CD4-positive, alpha-beta T cell treated with Interleukin-15 for 1 hour (primary cell): ENCODE results near the gene NOXO1.
A peak's percentile ranks its signal among the peaks of the same experiment; 100 is the strongest.
"Not testable (repeated sequence)": the region's sequence is repeated elsewhere in the genome, so short reads cannot be mapped to it uniquely, and the experiment has no call there.

Experiments used
- DNase-seq: peaks from one replicate; pipeline ENCODE4 v3.0.0-alpha.2; 2020

Gene NOXO1, protein sequence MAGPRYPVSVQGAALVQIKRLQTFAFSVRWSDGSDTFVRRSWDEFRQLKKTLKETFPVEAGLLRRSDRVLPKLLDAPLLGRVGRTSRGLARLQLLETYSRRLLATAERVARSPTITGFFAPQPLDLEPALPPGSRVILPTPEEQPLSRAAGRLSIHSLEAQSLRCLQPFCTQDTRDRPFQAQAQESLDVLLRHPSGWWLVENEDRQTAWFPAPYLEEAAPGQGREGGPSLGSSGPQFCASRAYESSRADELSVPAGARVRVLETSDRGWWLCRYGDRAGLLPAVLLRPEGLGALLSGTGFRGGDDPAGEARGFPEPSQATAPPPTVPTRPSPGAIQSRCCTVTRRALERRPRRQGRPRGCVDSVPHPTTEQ

DNA sequence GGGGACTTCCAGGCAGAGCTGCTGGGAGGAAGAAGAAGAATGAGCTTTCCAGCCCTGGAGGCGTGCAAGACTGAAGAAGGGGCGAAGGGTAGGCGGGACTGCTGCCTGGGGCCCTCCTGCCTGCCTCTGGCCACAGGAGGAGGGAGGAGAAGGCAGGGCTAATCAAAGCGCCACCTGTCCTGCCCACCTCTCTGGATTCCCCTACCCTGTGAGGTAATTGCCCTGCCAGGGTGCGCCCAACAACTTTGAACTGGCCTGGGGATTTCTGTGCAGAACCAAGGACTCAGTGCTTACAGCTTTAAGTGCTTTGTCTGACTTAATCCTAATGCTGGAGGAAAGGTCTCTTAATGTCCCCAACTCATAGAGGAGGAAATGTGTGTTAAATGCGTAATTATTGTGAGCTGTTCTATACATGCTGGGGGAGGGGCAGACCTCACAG, at the start of gene NOXO1:
NOXO1 (minus strand) TSS at position 72 of the 439 bp plus-strand sequence. CDS start 290 bp downstream, outside the sequence.
- DNase-seq, result no peak

DNA sequence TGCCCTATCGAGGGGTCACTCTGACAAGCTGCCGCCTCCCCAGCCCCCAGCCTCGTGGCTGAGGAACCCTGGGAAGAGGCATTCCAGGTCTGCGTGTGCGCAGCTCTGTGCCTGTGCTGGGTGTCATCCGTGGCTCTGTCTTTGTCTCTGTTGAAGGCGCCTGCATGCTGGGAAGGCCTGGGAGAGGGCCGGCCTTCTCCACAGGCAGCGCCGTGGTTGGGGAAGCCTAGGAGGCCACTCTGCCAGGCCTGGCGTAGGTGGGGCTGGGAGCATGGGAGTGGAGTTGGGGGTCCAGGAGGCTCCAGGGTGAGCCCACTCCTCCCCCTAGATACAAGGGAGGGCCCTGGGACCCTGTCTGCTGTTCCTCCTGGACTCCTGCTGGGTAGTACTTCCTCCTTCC, 48.8 kb upstream of the NOXO1 start:
- DNase-seq, result no peak

DNA sequence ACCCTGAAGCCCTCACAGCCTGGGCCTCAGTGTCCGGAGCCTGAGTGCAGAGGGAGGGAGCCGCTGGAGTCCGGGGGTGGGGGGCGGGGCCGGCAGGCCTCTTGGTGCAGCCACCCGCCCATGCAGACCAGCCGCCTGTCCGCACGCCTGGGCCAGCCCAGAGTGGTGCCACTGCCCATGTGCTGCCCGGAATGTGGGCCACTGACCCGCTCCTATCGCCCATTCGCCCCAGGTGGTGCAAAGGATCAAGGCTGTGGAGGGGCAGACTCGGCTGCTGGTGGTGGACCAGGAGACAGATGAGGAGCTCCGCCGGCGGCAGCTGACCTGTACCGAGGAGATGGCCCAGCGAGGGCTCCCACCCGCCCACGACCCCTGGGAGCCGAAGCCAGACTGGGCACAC, 48.1 kb upstream of the NOXO1 start:
- DNase-seq, result no peak

DNA sequence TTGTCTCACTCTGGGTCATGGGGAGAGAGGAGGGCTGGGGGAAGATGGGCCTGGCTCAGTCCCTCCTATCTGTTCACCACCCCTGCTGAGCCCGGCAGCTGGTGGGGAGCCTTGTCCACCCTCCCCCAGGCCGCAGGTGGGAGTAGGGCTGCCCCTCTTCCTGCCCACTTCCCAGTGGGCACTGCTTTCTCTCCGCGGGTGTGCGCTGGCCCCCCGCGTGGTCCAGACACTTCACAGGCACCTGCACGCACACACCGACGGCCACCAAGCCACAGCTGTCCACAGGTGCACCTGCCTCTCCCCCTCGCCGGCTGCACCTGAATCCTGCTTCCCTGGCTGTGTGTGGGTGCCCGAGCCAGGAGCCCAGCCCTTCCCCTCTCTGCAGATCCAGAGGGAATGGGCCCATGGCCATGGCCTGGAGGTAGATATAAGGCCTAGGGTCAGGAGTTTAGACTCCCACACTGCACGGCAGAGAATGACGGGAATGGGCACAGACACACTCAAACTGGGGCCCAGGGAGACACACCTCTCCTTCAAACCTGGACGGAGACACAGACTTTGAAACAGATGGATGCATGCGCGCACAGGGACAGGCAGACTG, 47.5 kb upstream of the NOXO1 start:
- no peak for DNase-seq

DNA sequence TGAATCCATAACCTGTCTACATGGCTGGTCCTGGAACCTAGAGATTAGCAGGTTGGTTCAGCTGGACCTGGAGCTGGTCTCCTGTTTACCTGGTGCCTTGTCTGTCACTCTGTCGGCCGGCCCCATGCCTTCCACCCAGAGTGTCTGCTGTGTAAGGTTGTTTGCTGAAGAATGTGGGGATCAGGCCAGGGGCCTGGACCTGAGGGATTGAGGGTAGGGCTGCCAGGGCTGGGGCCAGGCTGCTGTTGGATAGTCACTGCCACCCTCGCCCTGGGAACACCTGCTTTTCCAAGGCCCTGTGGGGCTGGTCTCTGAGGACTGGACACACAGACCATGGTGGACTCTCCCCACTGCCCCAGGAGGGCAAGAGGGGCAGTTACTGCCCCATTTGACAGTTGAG, 46.9 kb upstream of the NOXO1 start:
- no peak for DNase-seq

DNA sequence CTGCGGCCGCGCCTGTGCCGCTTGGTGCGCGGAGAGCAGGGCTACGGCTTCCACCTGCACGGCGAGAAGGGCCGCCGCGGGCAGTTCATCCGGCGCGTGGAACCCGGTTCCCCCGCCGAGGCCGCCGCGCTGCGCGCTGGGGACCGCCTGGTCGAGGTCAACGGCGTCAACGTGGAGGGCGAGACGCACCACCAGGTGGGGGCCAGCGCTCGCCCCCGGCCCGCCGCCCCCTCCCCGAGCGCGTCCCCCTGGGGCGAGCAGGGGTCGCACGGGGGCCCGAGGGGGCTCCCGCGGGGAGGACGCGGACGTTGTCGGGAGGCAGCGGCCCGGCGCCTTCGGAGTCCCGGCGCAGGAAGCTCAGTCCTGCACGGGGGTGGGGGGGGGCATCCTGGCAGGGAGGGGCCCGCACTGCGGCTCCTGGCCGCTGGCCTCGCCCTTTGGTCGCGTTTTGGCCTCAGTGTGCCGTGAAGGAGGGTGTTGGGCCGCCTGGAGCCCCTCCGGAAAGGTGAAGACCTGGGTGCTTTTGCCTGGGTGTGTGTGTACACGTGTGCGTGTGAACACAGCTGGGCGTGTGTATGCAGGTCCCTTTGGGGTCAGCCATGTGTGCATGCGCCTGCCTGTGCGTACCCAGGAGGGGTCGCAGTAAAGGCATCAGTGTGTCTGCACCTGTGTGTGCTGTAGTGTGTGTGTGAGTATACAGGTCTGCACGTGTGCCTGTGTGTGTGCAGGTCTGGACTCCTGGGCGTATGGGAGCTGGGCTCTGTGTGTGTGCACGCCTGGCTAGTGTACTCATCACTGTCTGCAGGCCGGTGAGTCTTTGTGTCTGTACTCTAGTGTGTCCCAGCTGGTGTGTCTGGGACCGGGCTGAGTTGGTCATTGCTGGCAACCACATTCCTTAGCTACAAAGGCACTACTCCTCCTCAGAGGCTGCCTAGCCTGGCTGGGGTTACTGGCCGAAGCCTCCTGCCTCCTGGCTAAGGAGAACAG, 46.0 kb upstream of the NOXO1 start:
- DNase-seq, result no peak

DNA sequence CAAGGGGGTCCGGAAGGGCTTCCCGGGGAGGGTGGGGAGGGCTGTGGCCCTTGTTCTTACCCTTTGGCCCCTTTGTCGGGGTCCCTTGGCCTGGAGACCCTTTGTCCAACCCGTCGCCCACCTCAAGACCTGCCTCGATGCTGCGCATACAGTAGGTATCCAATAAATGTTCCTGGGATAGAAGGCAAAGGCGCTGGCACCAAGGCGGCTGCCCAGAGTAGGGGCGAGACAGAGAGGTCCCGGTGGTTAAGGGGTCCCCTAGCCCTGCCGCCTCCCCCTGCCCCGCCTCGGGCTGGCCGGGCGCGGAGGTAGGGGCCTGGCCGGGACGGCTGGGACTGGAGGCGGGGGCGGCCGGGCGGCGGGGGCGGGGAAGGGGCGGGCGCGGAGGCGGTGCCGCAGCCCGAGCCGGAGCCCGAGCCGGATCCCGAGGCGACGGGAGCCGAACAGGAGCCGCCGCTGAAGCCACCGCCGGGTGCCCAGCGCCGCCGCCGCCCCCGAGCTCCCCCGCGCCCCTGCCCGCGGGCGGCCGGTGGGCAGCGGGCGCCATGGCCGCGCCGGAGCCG, 45.3 kb upstream of the NOXO1 start, which contains the start of gene NHERF2:
NHERF2 (plus strand) TSS at position 442 of the 563 bp plus-strand sequence; CDS start at position 546, 104 bp downstream.
- no peak for DNase-seq

DNA sequence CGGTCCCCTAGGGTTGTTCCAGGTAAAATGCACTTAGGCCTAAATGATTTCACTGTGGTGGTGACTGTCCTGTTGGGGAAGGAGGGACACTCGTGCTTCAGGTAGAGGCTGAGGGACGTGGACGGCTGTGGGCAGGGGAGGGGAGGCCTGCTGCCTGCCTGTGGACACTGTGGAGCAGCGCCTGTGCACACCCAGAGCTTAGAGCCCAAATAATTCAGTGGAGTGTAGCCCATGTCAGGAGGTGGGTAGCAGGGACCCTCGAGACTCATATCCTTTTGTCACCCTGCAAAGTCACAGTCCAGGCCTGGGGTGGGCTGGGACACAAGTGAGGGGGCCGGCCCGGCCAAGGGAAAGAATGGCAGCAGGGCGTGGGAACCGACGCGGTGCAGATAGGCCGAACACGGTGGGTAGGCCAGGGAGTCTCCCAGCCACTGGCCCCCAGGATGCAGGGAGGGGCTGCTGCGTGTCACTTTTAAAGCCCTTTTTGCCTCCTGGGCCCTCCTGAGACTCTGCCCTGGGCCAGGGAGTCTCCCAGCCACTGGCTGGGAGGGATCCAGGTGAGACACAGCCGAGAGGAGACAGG, 44.7 kb upstream of the NOXO1 start:
- no peak for DNase-seq

DNA sequence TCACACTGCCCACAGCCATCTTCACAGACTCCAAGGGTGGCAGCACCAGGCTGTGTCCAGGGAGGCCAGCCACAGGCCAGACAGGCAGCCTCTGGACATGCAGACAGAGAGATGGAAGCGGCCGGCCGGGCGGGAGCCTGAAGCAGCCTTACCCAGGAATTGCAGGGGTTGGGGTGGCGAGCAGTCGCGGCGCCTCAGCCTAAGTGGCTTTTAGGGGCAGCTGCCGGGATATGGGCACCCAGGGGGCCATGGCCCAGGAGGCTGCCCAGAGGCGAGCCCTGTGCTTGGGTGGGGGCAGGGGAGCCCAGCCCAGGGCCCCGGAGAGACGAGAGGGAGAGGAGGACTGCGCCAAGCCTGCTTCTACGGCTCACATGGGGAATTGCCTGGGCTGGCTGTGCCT, 44.0 kb upstream of the NOXO1 start:
- no peak for DNase-seq

DNA sequence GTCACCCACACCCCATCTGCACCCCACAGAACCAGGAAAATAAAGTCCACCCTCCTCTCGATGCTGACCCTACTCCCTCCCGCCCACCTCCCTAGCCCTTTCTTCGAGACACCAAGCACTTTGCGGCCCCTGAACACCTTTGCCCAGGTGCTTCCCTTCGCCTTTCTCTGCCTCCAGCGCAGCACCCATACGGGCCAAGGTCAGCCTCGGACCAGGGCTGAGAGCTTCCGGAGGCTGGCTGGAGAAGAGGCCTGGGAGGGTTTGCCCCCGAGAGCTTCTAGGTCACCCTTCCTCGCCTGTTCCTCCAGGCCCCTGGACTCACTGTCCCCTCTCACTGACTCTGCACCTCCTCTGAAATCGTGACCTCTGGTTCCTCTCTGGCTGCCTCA, 42.8 kb upstream of the NOXO1 start:
- no peak for DNase-seq

DNA sequence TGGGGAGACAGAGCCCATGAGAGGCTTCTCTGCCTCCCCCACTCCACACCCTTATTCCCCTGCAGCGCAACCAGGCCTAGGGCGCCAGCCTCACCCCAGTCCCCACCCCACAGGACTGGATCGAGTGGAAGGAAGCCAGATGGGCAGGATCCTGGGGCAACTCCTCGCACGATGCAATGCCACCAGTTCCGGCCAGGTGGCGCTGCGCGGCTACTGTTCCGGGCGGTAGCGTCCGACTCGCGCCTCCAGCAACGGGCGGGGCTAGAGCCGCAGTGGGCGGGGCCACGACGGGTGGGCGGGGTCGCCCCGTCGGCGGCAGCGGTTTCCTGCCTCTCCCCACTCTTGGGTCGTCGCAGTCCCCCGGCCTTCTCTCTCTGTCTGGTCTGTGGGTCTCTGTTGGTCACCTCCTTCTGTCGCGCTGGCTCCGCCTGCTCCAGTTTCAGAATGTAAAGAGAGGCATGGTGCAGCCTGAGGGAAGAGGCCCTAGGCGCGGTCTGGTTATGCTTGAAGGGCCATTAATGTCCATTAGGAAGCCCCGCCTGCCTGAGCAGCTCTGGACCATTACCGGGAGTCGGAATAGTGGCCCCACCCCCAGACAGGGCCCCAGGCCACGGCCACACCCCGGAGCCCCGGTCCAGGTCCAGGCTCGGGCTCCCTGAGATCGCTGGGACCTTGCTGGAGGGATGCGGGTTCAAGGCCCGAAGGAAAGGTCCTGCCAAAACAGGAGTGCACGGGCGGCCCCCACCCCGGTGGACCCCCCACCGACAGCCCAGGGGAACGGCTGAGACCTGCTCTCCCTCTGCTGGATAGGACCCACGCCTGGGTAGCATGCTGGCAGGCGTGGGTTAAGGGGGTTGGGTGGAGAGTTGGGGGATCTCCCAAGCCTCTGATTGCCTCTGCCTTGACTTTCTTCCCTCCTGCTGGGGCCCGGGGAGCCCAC, 42.1 kb upstream of the NOXO1 start:
- DNase-seq, result peak; percentile 93

DNA sequence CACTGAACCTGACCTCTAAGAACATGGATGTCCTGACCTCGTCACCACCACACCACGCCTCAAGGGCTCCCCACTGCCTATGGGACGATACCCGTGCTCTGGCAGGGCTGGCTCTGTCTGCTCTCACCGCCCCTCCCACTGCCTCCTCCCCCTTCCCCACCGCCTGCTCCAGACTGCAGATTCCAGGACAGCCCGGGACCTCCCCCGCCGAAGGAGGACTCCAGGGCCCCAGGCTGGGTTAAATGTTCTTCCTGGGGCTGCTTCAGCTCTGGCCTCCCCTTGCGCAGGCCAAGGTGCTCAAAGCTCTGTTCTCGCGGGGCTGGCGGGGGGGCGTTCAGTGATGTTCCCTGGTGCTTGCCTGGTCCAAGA, 41.4 kb upstream of the NOXO1 start:
- DNase-seq, result no peak

DNA sequence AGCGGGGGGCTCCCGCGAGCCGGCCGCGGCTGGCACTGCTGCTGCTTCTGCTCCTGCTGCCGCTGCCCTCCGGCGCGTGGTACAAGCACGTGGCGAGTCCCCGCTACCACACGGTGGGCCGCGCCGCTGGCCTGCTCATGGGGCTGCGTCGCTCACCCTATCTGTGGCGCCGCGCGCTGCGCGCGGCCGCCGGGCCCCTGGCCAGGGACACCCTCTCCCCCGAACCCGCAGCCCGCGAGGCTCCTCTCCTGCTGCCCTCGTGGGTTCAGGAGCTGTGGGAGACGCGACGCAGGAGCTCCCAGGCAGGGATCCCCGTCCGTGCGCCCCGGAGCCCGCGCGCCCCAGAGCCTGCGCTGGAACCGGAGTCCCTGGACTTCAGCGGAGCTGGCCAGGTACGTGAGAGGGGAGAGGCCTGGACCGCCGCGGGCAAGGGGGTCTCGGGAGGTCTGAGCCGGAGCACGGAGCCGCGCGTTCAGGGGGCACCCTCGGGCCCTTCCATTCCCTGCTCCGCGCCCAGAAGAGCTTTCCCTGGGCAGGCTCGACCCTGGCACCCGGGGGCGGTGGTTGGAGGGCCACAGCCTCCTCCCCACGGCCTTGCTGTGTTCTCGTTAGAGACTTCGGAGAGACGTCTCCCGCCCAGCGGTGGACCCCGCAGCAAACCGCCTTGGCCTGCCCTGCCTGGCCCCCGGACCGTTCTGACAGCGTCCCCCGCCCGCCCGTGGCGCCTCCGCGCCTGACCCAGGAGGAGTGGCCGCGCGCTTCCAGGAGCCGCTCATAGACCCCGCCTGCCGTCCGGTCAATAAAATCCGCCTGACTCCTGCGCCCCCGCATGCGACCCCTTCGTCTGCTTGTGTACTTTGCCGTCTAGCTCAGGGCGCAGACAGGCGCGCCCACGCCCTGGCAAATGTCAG, 38.9 kb upstream of the NOXO1 start:
- DNase-seq, result no peak

DNA sequence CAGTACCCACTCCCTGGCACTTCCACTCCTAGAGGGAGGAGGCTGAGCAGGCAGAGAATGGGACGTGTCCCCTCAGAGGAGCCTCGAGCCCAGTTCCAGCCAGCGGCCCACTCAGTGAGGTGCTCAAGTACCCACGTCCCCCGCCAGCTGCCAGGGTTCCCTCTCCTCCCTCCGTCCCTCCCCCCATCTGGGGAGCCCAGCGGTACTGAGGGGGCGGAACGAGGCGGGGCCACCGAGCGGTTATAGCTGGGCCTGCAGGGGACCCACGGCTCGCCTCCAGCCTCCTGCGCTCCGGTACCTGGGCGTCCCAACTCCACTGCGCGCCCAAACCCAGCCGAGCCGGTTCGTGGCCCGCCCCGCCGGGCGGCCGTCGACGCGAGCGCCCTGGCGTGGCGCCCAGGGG, 38.2 kb upstream of the NOXO1 start, which contains the start of gene NPW:
NPW (plus strand) TSS at position 268 of the 403 bp plus-strand sequence.
- no peak for DNase-seq

DNA sequence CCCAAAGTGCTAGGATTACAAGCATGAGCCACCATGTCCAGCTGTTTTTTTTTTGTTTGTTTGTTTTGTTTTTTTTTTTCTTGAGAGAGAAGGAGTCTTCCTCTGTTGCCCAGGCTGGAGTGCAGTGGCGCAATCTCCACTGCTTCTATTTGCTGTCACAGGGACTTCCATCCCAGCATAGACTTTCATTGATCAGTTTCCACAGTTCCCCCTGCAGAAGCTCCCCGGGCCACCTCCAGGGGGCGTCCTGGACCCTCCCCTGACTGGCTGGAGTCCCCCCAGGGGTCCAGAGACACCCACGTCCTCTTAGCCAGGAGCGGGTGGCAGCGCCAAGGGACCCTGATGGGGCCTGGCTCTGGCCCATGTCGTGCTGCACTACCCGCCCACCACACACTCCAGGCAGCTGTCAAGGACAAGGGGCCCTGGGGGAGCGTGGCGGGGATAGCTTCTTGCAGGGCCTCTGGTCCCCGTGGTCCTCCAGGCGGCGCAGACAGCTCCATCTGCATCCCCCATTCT, 35.2 kb upstream of the NOXO1 start:
- DNase-seq, result no peak

DNA sequence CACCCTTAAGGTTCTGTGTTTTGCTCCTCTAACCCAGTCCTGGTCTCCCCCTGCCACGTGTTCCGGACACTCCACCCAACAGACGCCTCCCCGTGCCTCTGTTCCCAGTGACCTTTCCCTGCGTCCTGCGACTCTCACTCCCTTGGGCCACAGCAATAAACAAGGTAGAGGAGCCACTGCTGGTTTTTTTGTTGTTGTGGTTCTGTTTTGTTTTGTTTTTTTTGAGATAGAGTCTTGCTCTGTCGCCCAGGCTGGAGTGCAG, 34.6 kb upstream of the NOXO1 start:
- no peak for DNase-seq

DNA sequence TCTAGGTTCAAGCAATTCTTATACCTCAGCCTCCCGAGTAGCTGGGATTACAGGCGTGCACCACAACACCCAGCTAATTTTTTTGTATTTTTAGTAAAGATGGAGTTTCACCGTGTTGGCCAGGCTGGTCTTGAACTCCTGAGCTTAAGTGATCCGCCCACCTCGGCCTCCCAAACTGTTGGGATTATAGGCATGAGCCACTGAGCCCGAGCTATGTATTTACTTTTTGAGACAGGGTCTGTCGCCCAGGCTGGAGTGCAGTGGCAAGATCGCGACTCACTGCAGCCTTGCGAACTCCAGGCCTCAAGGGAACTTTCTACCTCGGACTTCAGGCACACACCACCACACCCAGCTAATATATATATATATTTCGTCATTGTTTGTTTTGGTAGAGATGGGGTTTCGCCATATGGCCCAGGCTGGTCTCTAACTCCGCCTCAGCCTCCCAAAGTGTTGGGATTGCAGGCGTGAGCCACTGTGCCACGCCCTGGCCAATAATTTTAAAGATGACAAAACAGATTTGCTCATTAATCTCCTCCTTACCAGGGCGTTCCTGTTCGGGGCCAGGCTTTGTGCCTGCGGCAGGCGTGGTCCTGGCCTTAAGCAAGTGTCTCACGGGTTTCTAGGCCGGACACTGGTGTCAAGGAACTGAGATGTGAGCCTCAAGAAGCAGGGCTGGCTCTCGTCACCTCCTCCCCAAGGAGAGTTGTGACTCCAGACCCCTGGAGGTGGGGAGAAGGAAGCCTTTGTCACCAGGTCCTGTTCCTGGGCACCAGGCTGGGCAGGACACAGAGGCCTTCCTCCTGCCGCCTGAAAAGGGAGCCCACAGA, 34.1 kb upstream of the NOXO1 start:
- peak; percentile 63 for DNase-seq

DNA sequence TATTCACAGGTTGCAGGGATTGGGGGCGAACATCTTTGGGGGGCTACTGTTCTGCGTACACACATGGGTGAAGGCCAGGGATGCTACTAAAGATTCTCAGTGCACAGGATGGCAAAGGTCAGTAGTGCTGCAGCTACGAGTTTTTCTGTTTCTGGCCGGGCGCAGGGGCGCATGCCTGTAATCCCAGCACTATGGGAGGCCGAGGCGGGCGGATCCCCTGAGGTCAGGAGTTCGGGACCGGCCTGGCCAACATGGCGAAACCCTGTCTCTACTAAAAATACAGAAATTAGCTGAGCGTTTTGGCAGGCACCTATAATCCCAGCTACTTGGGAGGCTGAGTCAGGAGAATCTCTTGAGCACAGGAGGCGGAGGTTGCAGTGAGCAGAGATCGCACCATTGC, 32.3 kb upstream of the NOXO1 start:
- no peak for DNase-seq

DNA sequence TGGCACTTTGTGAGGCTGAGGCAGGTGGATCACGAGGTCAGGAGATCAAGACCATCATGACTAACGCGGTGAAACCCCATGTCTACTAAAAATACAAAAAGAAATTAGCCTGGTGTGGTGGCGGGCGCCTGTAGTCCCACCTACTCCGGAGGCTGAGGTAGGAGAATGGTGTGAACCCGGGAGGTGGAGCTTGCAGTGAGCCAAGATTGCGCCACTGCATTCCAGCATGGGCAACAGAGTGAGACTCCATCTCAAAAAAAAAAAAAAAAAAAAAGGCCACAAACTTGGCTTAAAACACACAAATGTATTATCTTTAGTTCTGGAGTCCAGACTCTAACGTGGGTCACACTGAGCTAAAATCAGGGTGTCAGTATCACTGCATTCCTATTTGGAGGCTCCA, 30.5 kb upstream of the NOXO1 start:
- not testable (repeated sequence) for DNase-seq
